CD1c-positive myeloid dendritic cell (primary cell): Measurements from ENCODE around the gene KRTAP12-2.
A peak's percentile ranks its signal among the peaks of the same experiment; 100 is the strongest.
"Not testable (repeated sequence)": the region's sequence is repeated elsewhere in the genome, so short reads cannot be mapped to it uniquely, and the experiment has no call there.

Experiments used
- DNase-seq: peaks from one replicate; pipeline ENCODE4 v3.0.0-alpha.2; 2016; ENCODE audit errors: extremely low spot score

The KRTAP12-2 gene

DNA sequence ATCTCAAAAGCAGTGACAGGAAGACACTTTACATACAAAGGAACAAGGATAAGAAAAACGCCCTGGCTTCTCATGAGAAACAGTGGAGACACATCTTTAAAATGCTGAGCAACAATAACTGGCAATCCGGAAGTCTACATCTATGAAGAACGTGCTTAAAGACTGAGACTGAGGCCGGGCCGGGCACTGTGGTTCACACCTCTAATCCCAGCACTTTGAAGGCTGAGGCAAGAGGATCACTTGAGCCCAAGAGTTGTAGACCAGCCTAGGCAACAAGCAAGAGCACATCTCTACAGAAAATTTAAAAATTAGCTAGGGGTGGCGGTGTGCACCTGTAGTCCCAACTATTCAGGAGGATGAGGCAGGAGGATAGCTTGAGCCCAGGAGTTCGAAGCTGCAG, 17.4 kb upstream of the KRTAP12-2 start:
- no peak for DNase-seq

DNA sequence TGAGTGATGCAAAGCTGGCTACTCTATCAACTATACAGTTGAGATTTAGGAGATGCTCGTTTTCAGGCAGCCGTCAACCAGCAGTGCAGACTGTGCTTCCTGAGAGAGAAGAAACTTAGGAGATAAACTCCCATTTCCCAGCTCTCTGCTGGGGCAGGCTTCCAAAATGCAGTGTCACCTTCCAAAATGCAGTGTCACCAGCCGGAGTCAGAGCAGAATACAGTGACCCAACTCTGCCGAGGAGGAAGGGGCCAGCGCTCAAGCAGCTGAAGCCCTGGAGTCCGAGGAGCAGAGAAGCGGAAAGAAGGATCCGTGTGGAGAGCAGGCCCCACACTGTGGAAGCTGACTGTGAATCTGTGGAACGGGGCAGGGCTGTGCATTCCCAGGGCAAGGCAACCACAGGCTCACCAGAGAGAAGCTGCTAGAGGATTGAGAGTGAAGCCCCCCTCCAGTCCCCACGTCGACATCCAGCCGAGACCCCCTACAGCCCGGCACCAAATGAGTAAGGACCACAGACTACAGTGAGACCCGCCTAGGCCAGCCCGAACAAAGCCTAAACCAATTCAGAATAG, 15.9 kb upstream of the KRTAP12-2 start:
- no peak for DNase-seq

DNA sequence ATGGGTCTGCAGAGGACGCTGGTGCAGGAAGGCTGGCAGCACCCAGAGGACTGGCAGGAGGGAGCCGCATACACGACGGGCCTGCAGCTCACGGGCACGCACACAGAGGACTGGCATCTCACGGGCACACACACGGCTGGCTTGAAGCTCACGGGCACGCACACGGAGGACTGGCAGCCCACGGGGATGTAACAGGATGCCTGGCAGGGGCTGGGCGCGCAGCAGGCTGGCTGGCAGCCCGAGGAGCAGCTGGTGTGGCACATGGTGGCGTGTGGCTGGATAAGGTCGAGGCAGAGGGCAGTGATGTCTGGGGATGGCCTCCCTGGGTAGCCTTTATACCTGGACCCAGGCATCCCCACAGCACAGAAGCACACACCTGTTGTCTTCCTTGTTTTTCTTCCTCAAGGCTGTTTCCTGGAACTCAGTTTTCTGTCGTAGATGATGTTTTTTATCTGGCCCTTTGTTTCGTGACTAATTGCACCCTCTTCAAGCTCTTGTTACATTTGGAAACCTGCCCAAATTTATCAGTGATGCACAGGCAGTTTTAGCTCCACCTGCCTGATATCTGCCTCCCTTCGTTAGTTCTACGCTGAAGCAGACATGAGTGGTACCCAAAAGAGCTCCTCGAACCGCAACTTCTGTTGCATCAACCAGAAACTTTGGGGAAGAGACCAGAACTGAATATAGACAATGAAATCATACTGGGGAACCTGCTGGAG, 15.3 kb upstream of the KRTAP12-2 start, which contains the start of gene KRTAP12-1:
Gene KRTAP12-1, minus strand, starts transcription at position 303 of the 719 bp plus-strand sequence. Its CDS starts 40 bp downstream, at position 263.
- DNase-seq, result no peak

DNA sequence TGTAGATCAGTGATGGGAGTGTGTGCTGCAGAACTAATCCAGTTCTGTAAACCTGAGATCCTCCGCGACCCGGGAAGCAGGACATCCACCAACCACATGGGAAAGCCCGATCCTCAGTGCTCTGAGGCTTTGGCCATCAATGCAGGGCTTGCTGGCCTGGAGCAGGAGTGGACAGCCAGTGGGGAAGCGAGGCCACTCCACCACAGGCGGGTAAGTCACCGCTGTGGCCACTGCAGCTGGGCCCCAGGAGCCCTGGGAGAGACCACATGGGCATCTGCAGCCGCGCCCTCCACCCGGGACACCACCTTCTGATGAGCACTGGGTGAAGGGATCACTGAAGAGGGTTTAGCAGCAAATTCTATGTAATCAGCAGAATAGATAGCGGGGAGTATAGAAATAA, 14.4 kb upstream of the KRTAP12-2 start:
- DNase-seq, result no peak

DNA sequence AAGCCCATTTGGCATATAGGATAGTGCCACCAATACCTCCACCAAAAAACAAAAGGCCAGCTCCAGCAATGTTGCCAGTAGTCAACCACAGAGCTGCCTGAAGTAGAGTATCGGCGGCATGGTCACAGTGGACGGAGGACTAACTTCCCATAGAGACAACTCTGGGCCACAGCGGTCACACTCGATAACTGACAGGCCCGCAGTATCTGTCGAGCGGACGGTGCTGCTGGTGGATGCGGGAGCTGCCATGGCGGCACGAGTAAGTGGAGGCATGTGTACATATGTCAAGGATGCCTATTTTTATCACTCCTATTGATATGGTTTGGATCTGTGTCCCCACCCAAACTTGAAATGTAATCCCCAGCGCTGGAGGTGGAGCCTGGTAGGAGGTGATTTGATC, 11.2 kb upstream of the KRTAP12-2 start:
- no peak for DNase-seq

DNA sequence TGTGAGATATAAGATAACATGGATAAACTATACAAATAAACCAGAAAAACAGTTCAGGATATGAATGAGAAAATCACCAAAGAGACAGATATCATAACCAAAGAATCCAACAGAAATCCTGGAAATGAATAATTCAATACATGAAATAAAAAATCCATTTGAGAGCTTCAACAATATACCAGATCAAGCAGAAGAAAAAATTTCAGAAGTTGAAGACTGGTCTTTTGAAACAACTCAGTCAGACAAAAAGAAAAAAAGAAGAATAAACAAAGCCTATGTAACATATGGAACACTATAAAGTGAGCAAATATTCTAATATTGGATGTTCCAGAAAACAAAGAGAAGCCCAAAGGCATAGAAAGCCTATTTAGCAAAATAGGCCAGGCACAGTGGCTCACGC, 5.2 kb upstream of the KRTAP12-2 start:
- DNase-seq, result no peak

DNA sequence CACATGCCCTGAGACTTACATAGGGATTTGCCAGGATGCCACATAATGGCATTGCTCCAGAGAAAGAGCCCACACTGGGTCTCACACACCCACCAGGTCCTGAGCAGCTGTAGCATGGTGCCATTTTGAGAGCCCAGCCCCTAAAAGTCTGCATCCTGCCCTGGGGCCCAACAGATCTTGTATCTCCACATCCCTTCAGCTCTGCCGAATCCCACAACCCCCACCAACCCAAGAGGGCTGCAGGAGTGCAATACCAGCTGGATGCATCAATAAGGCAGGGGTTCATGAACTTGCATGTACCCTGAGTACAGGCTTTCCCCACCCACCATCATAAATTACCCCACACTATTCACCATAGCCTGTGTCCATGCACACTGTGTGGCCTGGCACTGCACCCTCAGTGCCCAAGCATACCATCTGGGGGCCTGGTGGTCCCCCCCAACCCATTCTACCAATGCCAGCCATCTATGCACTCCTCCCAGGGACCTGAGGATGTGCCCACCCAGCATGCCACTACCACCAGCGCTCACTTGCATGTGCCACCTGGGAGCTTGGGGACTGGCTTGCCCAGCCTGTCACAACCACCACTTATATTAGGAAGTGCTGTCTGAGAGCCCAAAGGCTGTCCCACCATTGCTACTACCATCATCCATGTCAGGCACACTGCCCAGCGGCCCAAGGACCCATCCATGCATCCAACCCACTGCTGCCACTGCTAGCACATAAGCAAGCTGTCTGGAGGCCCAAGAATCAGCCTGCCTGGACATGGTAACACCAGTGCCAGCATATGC, 4.1 kb upstream of the KRTAP12-2 start:
- no peak for DNase-seq

DNA sequence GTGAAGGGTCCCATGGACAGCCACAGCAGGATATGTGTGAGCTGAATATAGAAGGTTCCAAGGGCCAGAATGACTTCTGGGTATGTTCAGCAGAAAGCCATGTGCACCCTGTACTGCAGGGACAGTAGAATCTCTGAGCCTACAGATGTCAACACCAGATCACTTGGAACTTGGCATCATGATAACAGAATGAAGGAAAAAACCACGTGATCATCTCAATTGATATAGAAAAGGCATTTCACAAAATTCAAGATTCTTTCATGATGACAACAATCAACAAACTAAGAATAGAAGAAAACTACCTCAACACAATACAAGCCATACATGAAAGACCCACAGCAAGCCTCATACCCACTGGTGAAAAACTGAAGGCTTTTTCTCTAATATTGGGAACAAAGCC, 885 bp upstream of the KRTAP12-2 start:
- no peak for DNase-seq

DNA sequence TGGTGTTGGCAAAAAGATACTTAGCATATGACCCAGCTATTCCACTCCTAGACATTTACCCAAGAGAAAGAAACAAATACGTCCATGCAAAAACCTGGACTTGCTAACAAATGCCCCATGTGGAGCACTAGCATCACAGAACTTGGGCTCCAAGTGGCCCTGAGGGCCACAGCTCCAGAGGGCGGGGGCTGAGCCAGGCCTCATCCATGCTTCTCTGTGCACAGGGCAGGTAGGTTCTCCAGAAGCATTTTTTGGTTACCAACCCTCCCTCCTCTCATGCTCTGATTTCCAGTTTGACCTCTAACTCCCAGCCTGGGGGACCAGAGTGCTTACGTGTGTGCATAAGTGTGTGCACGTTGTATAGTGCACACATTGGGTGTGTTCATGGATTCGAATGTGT, 2.0 kb downstream of the KRTAP12-2 start:
- no peak for DNase-seq

DNA sequence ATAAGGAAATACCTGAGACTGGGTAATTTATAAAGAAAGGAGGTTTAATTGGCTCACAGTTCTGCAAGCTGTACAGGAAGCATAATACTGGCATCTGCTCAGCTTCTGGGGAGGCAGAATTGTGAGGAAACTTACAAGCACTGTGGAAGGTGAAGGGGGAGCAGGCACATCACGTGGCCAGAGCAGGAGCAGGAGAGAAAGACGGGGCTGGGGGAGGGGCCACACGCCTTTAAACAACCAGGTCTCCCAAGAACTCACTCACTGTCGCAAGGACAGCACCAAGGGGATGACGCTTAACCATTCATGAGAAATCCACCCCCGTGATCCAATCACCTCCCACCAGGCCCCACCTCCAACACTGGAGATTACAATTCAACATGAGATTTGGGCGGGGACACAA, 5.2 kb downstream of the KRTAP12-2 start:
- not testable (repeated sequence) for DNase-seq

DNA sequence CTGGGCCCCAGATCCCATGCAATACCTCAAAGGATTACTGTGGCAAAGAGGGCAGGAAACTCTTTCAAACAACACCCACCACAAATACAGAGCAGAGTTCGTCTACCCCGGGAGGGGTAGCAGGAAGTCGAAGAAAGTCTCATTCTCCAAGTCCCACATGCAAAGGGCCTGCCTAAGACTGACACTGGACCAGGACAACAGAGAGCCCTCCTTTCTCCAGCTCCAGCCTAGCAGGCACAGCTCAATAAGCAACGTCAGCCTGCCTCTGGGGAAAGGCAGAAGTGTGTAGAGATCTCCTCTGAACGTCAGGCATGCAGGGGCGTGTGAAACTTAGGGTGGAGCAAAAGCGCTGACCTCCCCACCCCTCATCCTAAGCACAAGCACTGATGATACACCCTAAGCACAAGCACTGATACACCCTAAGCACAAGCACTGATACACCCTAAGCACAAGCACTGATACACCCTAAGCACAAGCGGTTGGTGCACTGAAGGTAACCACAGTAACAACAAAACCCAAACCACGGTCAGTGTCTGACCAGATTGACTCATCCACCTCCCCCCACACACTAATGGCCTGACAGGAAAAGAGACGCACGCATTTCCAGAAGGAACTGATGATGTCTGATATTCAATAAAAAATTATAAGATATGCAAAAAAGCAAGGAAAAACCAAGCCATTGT, 7.7 kb downstream of the KRTAP12-2 start:
- peak; percentile 1 for DNase-seq

DNA sequence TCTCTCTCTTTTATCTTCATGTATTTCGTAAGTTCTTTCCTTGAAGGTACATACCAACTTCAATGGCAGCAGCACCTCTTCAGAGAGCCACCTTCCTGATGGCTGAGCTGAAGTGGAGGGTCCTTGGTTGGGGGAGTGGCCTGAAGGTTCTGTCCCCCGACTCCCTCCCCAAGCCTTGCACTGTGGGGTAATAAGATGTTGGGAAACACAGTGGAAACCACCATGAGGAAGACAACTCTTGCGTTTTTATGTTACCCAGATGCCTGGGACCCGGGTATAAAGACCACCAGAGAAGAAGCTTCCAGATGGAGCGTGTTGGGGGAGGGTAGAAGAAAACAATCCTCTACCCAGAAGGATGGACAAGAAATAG, 8.2 kb downstream of the KRTAP12-2 start:
- DNase-seq, result no peak

DNA sequence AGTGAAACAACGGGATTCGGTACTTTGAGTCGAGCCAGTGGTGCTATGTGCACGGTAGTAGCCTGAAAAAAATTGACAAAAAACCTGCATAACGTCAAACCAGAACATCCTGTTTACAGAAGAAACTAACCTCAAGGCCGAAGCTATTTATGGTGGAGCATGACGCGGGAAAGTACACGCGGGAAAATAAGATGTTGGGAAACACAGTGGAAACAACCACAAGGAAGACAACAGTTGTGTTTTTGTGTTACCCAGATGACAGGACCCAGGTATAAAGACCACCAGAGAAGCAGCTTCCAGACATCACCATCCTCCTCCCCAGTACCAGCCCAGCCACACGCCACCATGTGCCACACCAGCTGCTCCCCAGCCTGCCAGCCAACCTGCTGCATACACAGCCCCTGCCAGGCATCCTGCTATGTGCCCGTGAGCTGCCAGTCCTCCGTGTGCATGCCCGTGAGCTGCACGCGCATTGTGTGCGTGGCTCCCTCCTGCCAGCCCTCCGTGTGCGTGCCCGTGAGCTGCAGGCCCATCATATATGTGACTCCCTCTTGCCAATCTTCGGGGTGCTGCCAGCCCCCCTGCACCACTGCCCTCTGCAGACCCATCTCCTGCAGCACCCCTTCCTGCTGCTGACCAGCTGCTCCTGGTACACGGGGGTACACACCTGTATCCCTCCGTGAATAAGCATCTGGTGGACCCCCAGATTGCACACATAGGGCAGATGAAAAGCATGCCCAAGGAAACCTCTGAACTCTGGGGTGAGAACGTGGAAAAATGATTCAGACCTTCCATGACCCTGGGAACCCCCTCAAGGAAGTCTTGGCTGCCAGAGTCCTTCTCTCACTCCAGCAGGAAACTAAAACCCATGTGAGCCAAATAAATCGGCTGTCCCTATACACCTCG, 8.8 kb downstream of the KRTAP12-2 start, which contains the start of gene KRTAP12-3:
Gene KRTAP12-3, plus strand, starts transcription at position 298 of the 906 bp plus-strand sequence. Its CDS starts 48 bp downstream, at position 346.
- peak; percentile 30 for DNase-seq

DNA sequence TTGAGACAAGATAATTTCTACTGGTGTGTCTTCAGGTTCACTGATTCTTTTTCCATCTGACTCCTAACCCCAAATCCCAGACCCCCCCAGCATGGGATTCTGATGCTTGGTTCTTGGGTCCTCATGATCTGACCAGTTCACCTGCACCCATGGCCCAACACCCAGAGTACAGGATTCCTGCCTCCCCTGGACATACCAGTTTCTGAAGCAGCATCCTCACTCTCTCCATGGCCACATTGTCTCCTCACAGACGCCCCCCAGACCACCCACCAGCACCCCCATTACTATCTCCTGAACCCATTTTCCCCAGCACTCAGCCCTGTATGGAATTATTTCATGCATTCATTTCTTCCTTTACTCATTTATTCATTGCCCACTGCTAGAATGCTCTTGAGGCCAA, 9.9 kb downstream of the KRTAP12-2 start:
- DNase-seq, result no peak

DNA sequence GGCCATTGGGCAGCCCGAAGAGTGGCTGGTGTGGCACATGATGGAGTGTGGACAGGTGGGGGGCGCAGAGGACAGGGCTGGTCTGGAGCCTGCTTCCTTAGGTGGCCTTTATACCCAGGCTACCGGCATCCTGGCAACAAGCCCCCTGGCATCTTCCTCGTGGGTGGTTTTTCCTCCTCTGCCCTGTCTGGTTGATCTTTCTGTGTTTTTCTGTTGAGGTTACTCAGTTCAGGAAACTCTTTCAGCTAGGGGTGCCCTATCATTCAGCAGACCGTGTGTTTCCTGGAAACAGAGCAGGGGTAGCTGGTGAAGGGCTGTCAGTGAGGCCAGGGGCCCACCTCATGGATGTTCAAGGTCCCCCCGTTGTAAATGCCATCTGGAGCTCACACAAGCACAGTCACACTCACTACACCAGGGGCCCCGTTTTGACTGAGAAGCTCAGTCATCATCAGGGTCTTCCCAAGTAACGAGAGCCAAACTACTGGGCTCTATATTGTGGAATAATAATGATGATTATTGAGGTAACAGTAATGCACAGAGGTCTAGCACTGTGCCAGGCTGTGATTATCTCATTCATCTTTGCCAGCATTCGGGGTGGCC, 12.1 kb downstream of the KRTAP12-2 start, which contains the start of gene KRTAP12-4:
Gene KRTAP12-4, minus strand, starts transcription at position 84 of the 600 bp plus-strand sequence. Its CDS starts 45 bp downstream, at position 39.
- no peak for DNase-seq

DNA sequence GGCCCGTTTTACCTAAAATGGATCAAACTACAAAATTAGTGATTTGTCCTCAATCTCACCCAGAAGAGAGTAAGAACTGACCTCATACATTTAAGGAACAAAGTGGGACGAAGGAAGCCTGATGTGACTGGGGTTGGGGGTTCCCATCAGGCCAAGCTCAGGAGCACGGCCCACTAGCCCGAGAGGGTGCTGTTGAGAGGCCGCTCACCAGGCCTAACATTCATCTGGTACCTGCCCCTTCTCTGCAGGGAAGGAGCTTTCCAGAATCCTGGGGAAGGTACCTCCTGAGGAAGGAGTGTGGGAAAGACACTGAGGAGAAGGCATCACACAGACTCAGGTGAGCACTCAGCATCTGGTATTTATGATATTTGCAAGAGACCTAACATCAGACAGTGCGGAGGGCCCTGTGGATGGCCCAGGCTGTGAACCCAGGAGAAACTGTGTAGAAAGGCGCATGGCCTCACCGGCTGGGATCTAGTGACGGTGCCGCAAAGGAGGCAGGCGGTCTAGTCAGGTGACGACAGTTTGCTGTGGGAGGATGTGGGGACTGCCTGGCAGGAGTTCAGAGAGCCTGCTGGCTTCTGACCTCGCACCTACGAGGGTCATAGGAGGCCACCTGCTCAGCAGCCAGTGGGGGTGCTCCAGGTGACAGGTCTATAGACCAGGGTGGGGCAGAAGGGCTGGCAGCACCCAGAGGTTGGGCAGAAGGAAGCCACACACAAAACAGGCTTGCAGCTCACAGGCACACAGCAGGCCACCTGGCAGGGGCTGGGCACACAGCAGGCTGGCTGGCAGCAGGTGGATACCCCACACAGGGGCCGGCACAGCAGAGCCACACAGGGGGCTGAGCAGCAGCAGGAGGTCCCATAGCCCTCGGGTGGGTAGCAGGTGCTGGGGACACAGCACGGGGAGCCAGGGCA, 12.8 kb downstream of the KRTAP12-2 start:
- no peak for DNase-seq

DNA sequence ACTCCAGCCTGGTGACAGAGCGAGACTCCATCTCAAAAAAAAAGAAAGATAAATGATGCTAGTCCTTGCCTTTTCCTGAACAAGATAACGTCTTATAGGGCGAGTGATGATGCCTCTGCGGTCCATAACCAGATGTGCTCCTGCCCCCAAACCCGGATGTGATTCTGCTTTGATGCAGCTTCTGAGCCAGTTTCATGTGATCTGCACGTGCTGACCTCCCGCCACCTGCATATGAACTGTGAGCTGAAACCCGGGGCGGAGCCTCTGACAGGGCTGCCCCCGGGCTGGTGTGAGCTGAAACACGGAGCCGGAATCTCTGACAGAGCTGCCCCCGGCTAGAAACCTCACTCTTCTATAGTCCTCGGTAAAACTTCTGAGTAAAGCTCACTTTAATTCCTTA, 13.6 kb downstream of the KRTAP12-2 start:
- no peak for DNase-seq

DNA sequence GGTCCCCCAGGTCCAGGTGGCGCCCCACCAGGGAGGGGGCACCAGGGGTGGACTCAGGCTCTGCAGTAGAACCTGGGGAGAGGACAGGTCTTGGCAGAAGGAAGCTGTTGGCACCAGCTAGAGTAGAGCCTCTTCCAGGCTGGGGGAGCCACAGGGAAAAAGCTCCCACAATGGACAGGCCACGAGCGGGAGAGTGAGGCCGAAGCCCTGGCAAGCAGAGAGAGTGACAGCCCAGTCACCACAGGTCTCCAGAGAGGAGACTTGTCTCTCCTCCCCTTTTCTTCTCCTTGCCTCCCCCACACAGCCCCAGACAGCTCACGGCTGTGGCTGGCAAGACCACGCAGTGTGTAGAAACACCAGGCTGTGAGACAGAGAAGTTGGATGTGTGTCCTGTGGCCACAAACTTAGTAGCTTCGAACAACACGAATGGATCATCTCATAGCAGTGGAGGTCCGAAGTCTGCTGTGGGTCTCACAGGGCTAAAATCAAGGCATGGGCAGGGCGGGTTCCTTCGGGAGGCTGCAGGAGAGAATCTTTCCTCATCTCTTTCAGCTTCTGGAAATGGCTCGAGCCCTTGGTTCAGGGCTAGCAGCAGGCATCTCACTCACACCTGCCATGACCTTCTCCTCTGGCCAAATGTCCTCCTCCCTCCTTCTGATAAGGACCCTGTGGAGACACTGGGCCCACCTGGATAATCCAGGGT, 15.6 kb downstream of the KRTAP12-2 start:
- no peak for DNase-seq
